SK-N-MC (cell line): ENCODE results near the gene CD70.
"Not testable (repeated sequence)": the region's sequence is repeated elsewhere in the genome, so short reads cannot be mapped to it uniquely, and the experiment has no call there.

Source experiments
- DNase-seq: peaks from one replicate; pipeline ENCODE4 v3.0.0-alpha.2; 2011; ENCODE audit warnings: low read depth, low spot score
- H3K27ac ChIP-seq: fragments of 200-600 bp; sonication (generic); 2 replicates; pipeline ENCODE4 v1.5.1; 2016; ENCODE audit warnings: mixed run types
- H3K36me3 ChIP-seq: fragments of 200-600 bp; sonication (generic); 2 replicates; pipeline ENCODE4 v1.6.1; 2017; ENCODE audit warnings: antibody characterized with exemption, low read length, mixed read lengths; ENCODE audit not compliant: insufficient read depth
- H3K4me3 ChIP-seq: fragments of 200-600 bp; sonication (generic); 2 replicates; pipeline ENCODE4 v1.5.1; 2016
- H3K9ac ChIP-seq: fragments of 200-600 bp; sonication (generic); 2 replicates; pipeline ENCODE4 v1.8.0; 2017; ENCODE audit warnings: mixed run types, mixed read lengths; ENCODE audit not compliant: insufficient read length
- H3K9me3 ChIP-seq: fragments of 200-600 bp; sonication (generic); 2 replicates; pipeline ENCODE4 v1.6.1; 2017; ENCODE audit warnings: low read depth, mild to moderate bottlenecking, antibody characterized with exemption, low read length, moderate library complexity, mixed read lengths
- EZH2 ChIP-seq: fragments of 200-600 bp; sonication (generic); IDR thresholded peaks from one replicate; pipeline ENCODE4 v1.6.1; 2017; ENCODE audit warnings: antibody characterized with exemption
- FOXP2 ChIP-seq: optimal IDR thresholded peaks from 2 replicates; pipeline ENCODE3; 2011; ENCODE audit warnings: mild to moderate bottlenecking, moderate library complexity; ENCODE audit not compliant: insufficient read depth; ENCODE audit errors: extremely low read length, control extremely low read depth
- POLR2AphosphoS5 ChIP-seq: IDR thresholded peaks from 2 replicates; pipeline ENCODE4 v1.6.1; 2012; ENCODE audit warnings: mild to moderate bottlenecking, low read depth, low read length, borderline replicate concordance

Gene CD70

GRCh38 chr19:6571167-6571566, 19.8 kb downstream of the CD70 start:
- no peaks in the 10 kb centered on the region for H3K9me3 ChIP-seq
- no peaks in the 10 kb centered on the region for H3K36me3 ChIP-seq
- H3K4me3 ChIP-seq = no peak overlapping the region
- no peak overlapping the region for H3K9ac ChIP-seq
- H3K27ac ChIP-seq = no peak overlapping the region
- no peak for DNase-seq
- TF ChIP-seq FOXP2 (no peak), POLR2AphosphoS5 (no peak), EZH2 (no peak)

GRCh38 chr19:6570764-6571163, 20.2 kb downstream of the CD70 start:
- Histone ChIP-seq H3K9ac (no peak overlapping the region), H3K9me3 (no peaks in the 10 kb centered on the region), H3K4me3 (no peak overlapping the region), H3K27ac (no peak overlapping the region), H3K36me3 (no peaks in the 10 kb centered on the region)
- TF ChIP-seq EZH2 = no peak
- TF ChIP-seq FOXP2 = no peak
- TF ChIP-seq POLR2AphosphoS5 = no peak
- DNase-seq = no peak

GRCh38 chr19:6568816-6569215, 22.1 kb downstream of the CD70 start:
- TF ChIP-seq POLR2AphosphoS5 (no peak), EZH2 (no peak), FOXP2 (no peak)
- Histone ChIP-seq H3K9ac (no peak overlapping the region), H3K36me3 (no peaks in the 10 kb centered on the region), H3K9me3 (no peaks in the 10 kb centered on the region), H3K27ac (no peak overlapping the region), H3K4me3 (no peak overlapping the region)
- no peak for DNase-seq

GRCh38 chr19:6568010-6568526, 22.9 kb downstream of the CD70 start:
- Histone ChIP-seq H3K27ac (no peak overlapping the region), H3K9me3 (no peaks in the 10 kb centered on the region), H3K36me3 (no peaks in the 10 kb centered on the region), H3K9ac (no peak overlapping the region), H3K4me3 (no peak overlapping the region)
- no peak for TF ChIP-seq FOXP2
- no peak for TF ChIP-seq EZH2
- TF ChIP-seq POLR2AphosphoS5 = no peak
- DNase-seq = no peak

- not testable (repeated sequence) for H3K9ac ChIP-seq, H3K4me3 ChIP-seq, H3K27ac ChIP-seq, DNase-seq, H3K9me3 ChIP-seq, H3K36me3 ChIP-seq
Measured at GRCh38 chr19:6566727-6567126, 24.2 kb downstream of the CD70 start.

- Histone ChIP-seq H3K9ac (no peak overlapping the region), H3K27ac (no peak overlapping the region), H3K4me3 (no peak overlapping the region), H3K36me3 (no peaks in the 10 kb centered on the region), H3K9me3 (no peaks in the 10 kb centered on the region)
- TF ChIP-seq POLR2AphosphoS5 (no peak), FOXP2 (no peak), EZH2 (no peak)
- no peak for DNase-seq
Measured at GRCh38 chr19:6564393-6564792, 26.6 kb downstream of the CD70 start.

GRCh38 chr19:6562437-6562836, 28.5 kb downstream of the CD70 start:
- not testable (repeated sequence) for H3K36me3 ChIP-seq, H3K9me3 ChIP-seq, H3K9ac ChIP-seq, H3K27ac ChIP-seq, DNase-seq, H3K4me3 ChIP-seq

GRCh38 chr19:6556480-6557195, 34.3 kb downstream of the CD70 start:
- Histone ChIP-seq H3K9me3 (no peaks in the 10 kb centered on the region), H3K36me3 (no peaks in the 10 kb centered on the region), H3K9ac (no peak overlapping the region), H3K4me3 (no peak overlapping the region), H3K27ac (no peak overlapping the region)
- DNase-seq = no peak
- no peak for TF ChIP-seq FOXP2
- no peak for TF ChIP-seq EZH2
- TF ChIP-seq POLR2AphosphoS5 = no peak

- no peak overlapping the region for H3K27ac ChIP-seq
- no peak overlapping the region for H3K4me3 ChIP-seq
- H3K9ac ChIP-seq = no peak overlapping the region
- TF ChIP-seq EZH2 (no peak), POLR2AphosphoS5 (no peak), FOXP2 (no peak)
- no peak for DNase-seq
- H3K9me3 ChIP-seq = no peaks in the 10 kb centered on the region
- no peaks in the 10 kb centered on the region for H3K36me3 ChIP-seq
Measured at GRCh38 chr19:6556043-6556449, 34.9 kb downstream of the CD70 start.
